VCaP (cell line): ENCODE results near the gene FSTL5.

ENCODE experiments used
- H3K27ac ChIP-seq: fragments of 450-650 bp; 2 replicates; pipeline ENCODE4 v1.5.1; 2017
- CTCF ChIP-seq: fragments of 450-650 bp; conservative IDR thresholded peaks from 2 replicates; pipeline ENCODE4 v1.5.1; 2017; ENCODE audit warnings: mild to moderate bottlenecking, moderate library complexity

The FSTL5 gene

GRCh38 chr4:161505141-161505540 lies 658.7 kb downstream of the FSTL5 start:
- TF ChIP-seq CTCF = no peak
- no peak overlapping the region for H3K27ac ChIP-seq

GRCh38 chr4:161498155-161498554 lies 665.6 kb downstream of the FSTL5 start:
- no peak for TF ChIP-seq CTCF
- no peak overlapping the region for H3K27ac ChIP-seq

GRCh38 chr4:161486461-161486860 lies 677.3 kb downstream of the FSTL5 start:
- TF ChIP-seq CTCF = no peak
- no peak overlapping the region for H3K27ac ChIP-seq

GRCh38 chr4:161466316-161466715 lies 697.5 kb downstream of the FSTL5 start:
- TF ChIP-seq CTCF = no peak
- H3K27ac ChIP-seq = no peak overlapping the region

- no peak for TF ChIP-seq CTCF
- H3K27ac ChIP-seq = no peak overlapping the region
Observed at GRCh38 chr4:161463436-161463835, 700.4 kb downstream of the FSTL5 start.

- no peak for TF ChIP-seq CTCF
- H3K27ac ChIP-seq = no peak overlapping the region
Observed at GRCh38 chr4:161457906-161458305, 705.9 kb downstream of the FSTL5 start.

GRCh38 chr4:161457311-161457710 lies 706.5 kb downstream of the FSTL5 start:
- H3K27ac ChIP-seq = no peak overlapping the region
- TF ChIP-seq CTCF = no peak

GRCh38 chr4:161454860-161455259 lies 708.9 kb downstream of the FSTL5 start:
- no peak for TF ChIP-seq CTCF
- H3K27ac ChIP-seq = no peak overlapping the region
